H4 (cell line): Measurements from ENCODE around the gene ATF3. TPM values are rescaled to one million over a fixed set of nuclear protein-coding genes. Genes with fewer than 3 reads are reported as not detected.
"Not testable (repeated sequence)": the region's sequence is repeated elsewhere in the genome, so short reads cannot be mapped to it uniquely, and the experiment has no call there.

Experiments
- DNase-seq: peaks from one replicate; pipeline ENCODE4 v3.0.0-alpha.2; 2015; ENCODE audit warnings: low spot score
- total RNA-seq: library from RNA; depleted of rRNA; stranded (reverse); fragments of >200 nt; shearing (Covaris generic); gene quantifications from 2 replicates; pipeline ENCODE4 v1.2.3, GENCODE V29; 2014; rRNA removed

ATF3 gene
- total RNA-seq, 1 experiment from 2014 or later, result 9.1 TPM

DNA sequence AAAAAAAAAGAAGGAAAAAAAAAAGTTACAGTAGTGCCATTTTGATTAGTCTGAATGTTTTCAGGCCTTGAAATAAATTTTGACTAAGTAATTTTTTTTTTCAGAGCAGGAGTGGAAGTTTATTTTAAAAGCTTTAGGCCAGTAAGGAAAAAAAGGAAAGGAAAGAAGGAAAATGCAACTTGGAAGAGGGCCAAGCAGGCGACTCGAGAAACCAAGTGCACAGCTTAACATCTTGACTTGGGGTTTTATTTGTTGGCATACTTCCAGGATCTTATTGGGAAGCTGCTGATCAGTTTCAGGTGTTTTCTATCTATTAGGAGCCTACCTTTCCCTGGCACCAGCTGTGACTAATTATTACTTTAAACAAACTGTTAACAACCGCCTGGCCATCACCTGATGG is 41.7 kb downstream of the ATF3 start:
- DNase-seq, result no peak

DNA sequence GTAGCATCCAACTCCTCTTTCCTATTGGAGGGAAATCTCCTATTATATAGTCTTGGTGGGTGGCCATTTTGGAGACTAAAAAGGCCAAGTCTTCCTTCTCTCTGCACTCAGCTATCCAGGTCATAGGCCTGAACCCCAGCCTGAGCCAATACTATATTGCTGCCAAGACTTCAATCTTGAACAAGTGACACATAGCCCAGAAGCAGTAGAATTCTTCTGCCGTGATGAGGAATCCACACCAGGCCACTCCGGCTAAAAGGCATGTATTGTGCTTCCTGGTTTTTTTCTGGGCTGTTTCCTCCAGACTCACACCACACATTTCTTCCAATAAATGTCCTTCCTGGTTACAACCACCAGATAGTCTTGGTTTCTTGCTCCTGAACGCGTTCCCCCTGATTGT is 43.0 kb downstream of the ATF3 start:
- DNase-seq, result no peak

DNA sequence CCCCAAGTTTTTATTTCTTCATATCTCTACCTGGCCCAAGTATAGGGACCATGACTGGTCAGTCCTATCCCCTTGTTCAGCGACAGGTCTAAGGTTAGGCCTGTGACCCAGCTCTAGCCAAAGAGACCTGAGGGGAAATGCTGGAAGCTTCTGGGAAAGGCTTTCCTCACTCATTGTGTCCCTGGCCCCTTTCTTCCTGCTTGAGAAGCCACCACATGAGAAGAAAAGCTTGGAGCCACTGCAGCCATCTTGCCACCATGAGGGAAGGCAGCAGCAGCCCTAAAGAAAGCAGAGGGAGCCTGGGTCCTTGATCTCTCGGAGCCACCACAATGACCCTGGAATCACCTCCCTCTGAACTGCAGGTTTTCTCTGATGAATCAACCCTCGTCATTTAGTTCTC is 43.4 kb downstream of the ATF3 start:
- DNase-seq, result no peak

DNA sequence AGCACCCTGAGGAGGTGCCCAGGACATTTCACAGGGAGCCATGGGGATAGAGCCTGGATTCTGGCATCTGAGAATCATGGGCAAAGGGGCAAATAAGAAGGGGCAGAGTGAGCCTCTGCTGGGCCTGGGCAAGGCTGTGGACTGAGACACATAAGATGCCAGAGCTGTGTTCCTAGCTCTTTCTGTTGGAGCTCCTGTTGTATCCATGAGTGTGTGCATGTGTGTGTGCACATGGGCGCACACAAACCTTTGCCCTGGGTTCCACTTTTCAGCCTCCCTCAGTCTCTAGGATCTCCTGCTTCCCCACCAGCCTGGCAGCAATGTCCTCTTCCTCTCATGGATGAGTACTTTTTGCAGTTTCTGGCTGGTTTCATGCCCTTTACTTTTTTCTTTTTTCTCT is 44.0 kb downstream of the ATF3 start:
- DNase-seq, result no peak

DNA sequence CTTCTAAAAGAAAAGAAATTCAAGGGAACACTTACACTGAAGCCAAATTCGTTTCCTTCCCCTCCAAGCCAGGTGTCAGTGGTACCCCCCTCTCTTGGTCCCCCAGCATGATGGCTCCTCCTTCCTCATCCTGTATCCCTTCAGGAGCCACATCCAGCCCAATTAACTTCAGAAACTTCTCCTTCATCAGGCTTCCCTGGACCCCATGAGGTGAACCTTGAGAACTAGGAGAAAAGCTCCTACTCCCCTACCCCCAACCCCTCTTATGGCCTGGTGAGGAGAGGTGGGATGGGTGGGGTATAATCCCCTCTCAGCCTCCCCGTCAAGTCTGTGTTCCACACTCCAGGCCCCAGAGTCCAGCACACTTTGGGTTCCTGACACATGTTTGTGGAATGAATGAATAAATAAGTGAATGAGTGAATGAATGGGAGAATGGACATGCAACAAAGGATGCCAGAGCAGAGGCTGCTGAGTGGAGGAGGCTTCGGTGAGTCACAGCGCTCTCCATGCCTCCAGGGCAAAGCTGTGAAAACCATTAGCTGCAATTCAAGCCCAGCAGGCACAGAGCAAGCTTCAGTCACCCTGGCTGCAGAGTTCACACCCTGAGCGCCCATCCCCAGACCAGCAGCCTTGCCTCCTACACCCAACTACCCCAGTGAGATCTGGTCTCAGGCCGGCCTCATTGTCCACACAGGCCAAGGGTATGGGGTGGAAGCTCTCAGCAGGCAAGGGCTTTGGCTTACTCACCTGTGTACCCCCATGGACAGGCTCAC is 47.3 kb downstream of the ATF3 start:
- no peak for DNase-seq

DNA sequence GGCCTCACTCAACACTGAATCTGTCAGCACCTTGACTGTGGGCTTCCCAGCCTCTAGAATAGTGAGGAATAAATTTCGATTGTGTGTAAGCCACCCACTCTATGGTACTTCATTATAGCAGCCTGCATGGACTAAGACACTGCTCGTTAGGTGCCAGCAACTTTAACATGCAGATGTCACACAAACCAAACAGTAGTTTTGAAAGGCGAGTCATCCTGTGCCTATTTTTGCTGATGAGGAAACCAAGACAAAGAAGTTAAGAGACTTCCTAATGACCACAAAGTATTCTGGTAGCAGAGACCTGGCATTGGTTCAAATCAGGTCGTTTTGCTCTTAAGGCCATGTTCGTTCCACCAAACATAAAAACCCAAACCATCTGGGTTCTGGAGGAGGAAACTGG is 48.2 kb downstream of the ATF3 start:
- DNase-seq, result no peak

DNA sequence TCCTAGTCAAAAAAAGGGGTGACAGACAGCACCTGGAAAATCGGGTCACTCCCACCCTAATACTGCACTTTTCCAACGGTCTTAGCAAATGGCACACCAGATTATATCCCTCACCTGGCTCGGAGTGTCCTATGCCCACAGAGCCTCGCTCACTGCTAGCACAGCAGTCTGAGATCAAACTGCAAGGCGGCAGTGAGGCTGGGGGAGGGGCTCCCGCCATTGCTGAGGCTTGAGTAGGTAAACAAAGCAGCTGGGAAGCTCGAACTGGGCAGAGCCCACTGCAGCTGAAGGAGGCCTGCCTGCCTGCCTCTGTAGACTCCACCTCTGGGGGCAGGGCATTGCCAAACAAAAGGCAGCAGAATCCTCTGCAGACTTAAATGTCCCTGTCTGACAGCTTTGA is 49.7 kb downstream of the ATF3 start:
- not testable (repeated sequence) for DNase-seq

DNA sequence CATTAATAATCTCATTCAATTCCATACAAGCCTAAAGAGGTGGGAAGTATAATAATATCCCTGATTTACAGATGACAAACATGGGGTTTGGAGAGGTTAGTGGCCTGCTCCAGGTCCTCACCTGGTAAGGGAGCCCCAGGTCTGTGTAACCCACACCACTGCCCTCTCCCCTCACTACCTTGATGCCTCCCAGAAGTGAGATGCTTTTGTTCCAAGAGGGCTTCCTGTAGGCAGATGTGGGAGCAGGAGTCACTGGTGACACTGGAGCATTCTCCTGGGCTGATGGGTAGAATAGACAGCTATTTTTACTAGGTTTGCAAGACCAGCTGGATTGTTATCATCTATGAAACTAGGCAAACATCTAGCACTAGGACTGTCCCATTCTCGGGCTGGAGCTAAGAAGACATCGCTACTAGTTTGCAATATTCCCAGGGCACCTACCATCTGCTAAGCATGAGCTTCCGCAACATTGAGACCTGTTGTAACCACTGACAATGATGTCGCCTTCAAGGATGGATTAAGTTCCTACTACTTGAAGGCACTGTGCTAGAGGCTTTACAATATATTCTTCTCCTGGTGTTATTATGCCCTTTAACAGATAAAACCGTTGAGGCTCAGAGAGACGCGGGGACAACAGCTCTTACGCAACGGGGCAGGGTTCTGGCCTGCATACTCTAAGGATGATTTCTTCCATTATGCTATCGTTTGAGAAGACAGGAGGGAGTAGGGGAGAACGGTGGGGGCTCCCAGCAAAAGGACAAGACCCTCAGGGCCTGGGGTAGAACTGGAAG is 56.0 kb downstream of the ATF3 start:
- no peak for DNase-seq

DNA sequence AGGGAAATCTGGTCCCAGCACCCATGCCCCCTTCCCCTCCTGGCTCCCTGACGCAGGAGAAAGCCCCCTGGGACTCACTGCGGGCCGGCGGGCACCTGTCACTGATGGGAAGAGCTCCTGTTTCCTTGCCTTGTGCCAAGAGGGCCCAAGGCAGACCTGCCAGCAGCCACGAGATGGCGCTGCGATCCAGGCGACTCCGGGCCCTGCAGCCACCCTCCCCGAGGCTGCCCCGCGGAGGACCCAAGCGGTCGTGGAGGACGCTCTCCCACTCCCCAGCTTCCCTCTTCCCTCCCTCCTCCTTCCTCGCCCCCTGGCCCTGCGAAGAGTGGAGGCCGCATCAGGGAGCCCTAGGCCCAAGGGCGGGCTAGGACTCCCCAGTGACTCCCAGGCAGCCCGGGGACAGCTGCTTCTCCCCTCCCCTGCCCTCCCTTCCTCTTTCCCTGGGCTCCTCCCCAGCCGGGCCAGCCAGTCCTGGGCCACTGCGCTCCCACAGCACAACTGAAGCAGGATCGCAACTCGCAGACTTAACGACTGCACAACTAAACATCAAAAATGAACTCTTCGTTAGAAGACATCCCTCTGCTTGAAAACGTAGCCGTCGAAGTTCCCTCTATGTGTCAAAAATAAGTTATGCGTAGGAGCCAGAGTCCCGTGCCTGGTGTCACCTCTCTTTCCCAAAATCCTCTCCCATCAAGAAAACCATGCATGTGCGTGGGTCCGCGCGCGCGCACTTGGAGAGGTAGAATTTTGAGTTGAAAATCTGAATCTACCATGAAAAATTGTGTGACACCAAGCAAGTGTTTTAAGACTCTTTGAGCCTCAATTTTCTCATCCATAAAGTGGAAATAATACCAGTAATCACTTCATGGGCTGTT is 56.9 kb downstream of the ATF3 start:
- peak; percentile 70 for DNase-seq

DNA sequence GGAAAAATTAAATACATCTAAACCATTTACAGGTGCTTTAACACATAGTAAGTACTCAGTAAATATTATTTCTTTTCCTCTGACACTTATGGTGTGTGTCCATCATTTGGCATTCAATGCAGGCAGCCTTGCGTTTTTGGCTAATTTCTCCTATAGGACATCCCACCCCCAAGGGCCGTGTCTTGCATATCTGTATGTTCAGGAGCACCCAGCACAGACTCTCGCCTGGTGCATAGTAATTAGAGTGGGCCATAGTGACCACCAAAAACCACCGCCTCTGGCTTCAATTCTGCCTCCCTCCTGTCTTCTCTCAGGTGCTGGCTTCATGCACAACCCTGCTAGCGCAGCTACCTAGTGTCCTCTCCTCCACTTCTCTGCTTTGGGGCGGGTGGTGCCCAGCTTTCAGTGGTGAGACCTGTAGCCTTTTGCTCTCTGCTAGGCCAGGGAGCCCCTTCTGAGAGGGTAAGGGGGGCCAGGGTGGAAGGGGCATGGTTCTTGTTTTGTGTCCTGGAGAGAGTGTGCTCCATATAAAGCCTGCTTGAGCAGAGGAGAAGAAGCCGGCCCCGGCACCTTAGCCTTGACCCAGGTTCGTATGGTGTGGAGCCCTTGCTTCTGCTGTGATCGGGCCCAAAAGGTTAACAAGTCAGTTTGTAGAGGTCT is 57.7 kb downstream of the ATF3 start:
- DNase-seq, result no peak

DNA sequence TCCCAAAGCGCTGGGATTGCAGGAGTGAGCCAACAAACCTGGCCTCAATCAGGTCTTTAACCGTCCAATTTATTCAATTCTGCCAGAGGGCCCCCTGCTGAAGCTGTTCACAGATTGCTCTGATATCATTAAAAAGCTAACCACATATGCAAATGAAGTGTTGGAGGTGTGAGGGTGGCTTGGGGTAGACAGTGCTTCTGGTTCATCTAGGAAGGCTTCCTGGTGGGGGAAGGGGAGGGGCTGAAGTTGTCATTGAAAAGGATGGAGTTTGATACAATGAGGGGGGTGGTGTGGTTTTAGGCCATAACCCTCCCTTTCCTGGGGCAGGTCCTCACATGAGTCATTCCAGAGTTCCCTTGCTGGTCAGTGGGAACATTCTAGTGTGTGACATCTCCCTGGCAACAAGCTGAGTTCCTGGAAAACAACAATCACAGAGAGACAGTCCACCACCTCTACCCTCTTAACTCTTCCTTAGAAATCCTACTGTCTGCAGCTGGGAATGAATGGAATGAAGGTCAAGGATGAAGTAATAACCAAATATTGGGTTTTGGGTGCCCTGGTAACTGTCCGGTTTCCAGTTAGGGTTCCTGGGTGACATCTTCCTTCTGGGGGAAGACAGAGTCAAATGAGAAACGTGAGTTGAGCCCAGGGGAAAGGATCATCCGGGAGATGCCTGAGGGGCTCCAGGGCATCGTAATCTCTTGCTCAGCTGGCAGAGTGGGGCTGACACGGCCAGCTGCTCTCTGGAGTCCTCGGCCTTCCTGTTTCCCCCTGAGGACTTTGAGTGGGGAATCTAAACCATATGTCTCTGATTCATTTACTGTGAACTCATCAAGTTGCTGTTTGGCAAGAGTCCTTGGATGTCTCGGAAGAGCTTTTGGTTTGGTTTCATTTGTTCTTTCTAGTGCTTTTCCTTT is 58.9 kb downstream of the ATF3 start:
- DNase-seq, result peak; percentile 77

DNA sequence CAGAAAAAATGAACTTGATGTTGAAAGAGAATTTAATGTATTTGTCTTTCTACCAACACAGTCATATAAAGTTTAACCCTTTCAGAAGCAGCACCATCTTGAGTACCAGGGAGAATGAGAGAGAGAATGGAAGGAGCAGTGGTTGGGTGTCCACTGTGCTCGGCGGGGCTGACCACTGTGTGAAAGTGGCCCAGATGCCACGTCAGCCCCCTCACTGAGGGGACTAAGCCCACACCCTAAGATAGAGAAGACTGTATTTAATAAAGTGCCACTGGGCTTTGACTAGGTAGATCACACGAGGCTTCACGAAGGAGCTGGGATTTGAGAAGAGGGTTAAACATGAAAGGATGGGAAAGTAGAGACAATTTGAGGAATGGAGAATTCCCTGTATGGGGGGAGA is 59.9 kb downstream of the ATF3 start:
- no peak for DNase-seq

DNA sequence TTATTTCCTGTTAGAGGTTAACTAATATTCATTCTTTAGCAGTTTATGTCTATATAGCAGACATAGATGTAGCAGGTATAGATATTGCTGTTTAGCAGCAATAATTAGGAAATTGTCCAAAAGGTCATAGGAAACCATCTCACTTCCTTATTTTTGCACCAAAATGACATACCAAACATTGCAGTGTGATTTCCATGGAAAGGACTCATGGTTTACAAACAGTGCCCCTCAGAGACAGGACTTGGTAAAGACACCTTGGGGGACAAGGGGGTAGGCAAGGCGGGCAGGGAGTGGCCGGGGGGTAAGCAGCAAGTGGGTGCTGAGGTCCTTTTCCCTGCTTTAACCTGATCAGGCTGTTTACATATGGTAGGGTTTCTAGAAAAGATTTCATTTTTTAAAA is 60.5 kb downstream of the ATF3 start:
- peak; percentile 40 for DNase-seq

DNA sequence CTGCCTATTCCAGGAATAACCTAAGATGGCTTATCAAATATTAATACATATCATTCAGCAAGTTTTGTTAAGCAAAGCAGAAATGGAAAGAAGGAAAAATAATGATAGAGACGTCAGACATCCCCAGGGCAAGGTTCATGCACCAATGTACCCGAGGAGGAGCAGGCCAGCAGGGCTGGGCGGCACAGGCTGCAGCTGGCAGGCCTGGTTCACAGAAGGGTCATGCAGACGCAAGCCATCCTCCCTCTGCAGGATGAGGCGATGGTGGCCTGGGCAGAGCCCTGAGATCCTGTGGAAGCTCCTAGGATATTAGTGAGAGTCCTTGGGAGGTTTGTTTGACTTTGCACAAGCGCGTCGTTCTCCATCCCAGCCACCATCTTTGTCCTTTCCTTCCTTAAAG is 61.0 kb downstream of the ATF3 start:
- DNase-seq, result no peak

DNA sequence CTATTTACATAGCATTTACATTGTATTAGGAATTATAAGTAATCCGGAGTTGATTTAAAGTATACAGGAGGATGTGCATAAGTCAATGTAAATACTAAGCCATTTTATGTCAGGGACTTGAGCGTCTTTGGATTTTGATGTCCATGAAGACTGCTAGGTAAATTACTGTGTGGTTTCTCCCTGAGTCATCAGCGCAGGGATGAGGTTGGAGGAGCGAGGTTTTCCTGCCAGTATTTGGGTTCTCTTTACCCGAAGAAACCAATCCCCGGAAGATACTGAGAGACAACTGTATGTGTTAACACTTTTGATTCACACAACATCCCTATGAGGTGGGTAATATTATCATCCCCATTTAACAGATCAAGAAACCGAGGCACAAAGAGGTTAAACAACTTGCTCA is 61.7 kb downstream of the ATF3 start:
- DNase-seq, result no peak

Other genes with a start within 250 kb of the ATF3 start
- gene PACC1, start 193.9 kb upstream of the ATF3 start, total RNA-seq, result 14.8 and 15.9 TPM in 2 replicates
- 65.3 and 74.8 TPM in 2 replicates for gene NENF, start 175.8 kb upstream of the ATF3 start, total RNA-seq
- gene BATF3, start 91.1 kb downstream of the ATF3 start, total RNA-seq, result 3.8 and 6.5 TPM in 2 replicates
- gene NSL1, start 183.0 kb downstream of the ATF3 start, total RNA-seq, result 46.8 and 51.2 TPM in 2 replicates
- 18.7 and 25.3 TPM in 2 replicates for gene TATDN3, start 183.1 kb downstream of the ATF3 start, total RNA-seq
- 0.75 TPM in 1 of 2 replicates, not detected in the other for gene SPATA45, start 238.9 kb downstream of the ATF3 start, total RNA-seq
- 9.3 and 9.7 TPM in 2 replicates for gene FLVCR1, start 249.5 kb downstream of the ATF3 start, total RNA-seq